Fibroblast of skin of scalp (primary cell): Measurements from ENCODE around the gene CACNA2D1.
A peak's percentile ranks its signal among the peaks of the same experiment; 100 is the strongest.

Source experiments
- DNase-seq: peaks from one replicate; pipeline ENCODE4 v3.0.0-alpha.2; 2013

CACNA2D1 gene

DNA sequence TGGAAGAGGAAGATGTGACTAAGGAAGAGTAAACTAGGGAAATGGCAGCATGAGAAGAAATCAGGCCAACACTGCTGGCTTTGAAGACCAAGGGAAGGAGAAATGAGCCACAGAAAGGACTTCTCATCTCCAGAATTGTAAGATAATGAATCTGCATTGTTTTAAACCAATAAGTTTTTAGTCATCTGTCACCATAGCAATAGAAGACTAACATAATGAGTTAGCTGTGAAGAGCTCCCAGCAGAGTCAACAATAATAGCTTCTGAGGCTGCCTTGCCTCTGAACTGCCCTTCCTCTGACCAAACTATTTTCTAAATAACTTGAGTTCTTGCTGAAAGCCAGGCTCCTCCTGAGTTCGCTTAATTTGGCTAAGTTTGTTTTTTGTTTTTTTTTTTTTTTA lies 103.6 kb downstream of the CACNA2D1 start:
- no peak for DNase-seq

DNA sequence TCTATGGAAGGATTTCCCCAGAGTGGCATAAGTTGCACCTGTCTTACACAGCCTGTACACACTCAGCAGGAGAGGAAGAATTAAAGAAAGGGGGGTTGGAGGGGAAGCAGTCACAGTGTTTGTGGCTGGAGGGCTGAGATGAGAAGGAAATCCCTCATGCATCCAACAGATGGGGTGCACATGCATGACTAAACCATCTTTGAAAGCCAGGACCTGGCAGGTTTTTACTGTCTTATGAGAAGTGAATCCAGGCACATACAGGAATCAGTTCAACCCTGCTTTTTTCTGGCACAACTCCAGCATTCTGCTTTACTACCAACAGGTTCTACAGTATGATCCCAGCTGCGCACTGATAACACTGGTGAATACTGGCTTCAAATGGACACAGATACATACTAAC lies 107.7 kb downstream of the CACNA2D1 start:
- no peak for DNase-seq

DNA sequence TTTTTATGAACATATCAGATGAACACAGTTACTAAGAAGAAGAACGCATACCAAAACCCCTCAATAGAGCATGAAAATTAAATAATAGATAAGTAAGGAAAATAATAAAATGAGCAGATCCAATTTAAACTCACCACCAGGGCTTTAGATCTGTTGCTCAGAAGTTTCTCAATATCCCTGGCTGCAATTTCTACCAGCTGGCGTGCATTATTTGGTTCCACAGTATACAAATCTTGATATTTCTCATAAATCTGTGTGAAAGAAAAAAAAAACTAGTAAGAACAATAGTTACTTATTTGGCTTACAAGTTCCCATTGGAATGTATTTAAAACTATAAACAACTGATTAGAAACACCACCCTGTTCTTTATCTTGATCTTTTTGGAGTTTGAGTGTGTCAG lies 108.6 kb downstream of the CACNA2D1 start:
- no peak for DNase-seq

DNA sequence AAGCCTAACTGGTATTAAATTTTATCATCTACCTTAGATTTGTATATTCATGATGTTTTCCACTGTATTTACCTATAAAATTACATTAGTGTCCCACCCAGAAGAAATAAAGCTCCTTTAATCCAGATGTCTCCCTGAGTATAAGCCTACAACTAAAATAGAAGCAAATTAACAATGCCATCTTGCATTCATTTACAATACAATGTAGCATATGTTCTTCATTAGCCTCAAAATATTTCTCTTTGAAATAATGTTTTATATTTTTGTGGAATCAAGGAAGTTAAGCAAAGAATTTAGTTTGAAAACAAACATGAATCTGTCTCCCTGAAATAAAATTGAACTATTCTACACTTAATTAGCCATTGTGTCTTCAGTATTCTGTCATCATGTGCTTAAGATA lies 112.3 kb downstream of the CACNA2D1 start:
- DNase-seq: no peak

DNA sequence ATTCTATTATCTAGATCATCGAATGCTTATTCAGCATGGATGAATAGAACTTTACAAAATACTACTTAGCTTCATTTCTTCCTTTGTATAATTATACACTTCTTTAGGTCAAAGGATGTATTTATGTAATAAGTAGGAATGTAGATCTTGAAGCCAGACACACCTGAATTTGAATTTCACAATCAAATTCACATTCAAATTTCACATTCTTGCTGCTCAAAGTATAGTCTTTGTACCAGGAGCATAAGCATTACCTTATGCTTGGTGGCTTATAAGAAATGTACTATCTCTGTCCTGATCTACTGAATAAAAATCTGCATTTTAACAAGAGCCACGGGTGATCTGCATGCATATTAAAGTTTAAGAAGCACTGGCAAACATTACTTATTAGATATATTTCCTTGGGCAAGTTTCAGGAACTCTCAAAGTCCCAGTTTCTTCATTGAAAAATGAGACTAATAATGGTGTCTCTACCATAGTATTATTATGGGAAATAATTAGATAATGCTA lies 112.8 kb downstream of the CACNA2D1 start:
- no peak for DNase-seq

- DNase-seq: no peak
These were observed 115.7 kb downstream of the CACNA2D1 start for GRCh38 chr7:82327898-82328297.

- DNase-seq: no peak
These were observed 118.2 kb downstream of the CACNA2D1 start for GRCh38 chr7:82325416-82325815.

GRCh38 chr7:82323806-82324205 lies 119.8 kb downstream of the CACNA2D1 start:
- peak; percentile 2 for DNase-seq

DNA sequence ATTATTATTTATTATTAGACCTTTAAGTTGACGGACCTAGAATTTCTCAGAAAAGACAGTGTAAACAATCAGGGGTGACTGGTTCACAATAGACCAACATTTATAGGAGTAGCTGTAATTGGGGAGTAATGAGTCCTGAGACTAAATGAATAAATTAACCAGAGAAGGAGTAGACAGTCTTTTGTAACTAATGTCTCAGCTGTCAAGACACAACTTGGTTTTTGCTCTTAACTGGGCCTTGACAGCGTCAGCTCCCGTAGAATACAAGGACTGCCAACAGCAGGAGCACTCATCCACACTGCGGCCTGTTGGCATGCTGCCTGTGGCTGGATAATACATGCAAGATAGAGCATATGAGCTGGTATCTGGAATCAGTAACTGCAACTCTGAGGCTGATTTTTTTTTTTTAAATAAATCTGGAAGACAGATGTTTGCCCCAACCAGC lies 123.9 kb downstream of the CACNA2D1 start:
- DNase-seq: peak; percentile 85

- DNase-seq: no peak
These were observed 124.8 kb downstream of the CACNA2D1 start for GRCh38 chr7:82318786-82319185.

DNA sequence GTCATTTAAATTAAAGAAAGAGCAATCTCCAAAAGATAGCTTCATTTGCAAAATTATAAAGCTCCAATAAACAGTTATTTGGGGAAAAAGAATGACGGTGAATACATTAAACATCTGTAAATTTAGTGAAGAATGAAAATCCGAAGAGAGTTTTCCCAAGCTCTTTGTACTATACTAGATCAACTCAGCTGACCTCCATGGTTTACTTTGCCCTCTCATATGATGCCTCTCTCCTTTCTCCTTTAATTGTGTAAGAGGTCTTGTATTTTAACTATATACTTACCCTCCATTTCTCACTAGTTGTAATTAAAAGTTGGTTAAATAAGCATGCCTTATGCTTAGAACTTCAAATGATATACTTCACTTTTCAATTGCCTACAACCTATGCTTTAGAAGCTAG lies 125.8 kb downstream of the CACNA2D1 start:
- DNase-seq: no peak

DNA sequence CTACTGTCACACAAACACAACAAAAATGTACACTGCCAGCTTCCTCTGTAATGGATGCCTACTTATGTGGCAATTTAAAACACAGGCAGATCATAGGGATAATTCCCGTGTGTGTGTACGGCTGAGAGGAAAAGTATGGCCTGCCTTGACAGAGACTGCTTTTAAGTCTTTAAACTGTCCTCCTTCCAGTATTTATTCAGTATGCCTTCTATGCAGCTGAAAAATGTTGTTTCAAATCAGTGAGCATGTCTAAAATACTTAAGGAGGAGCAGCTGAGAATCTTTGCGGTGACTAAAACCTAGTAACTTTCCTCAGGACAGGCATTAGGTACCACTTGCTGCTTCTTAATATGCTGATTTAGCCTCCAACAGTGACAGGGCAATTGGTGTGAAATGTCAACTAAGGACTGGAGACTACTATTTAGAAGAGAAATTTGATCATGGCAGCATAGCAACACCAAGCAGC lies 126.3 kb downstream of the CACNA2D1 start:
- DNase-seq: peak; percentile 27

- no peak for DNase-seq
These were observed 130.3 kb downstream of the CACNA2D1 start for GRCh38 chr7:82313269-82313668.

- DNase-seq: no peak
These were observed 130.9 kb downstream of the CACNA2D1 start for GRCh38 chr7:82312646-82313045.

- DNase-seq: no peak
These were observed 138.1 kb downstream of the CACNA2D1 start for GRCh38 chr7:82305347-82306005.

GRCh38 chr7:82294865-82295264 lies 148.7 kb downstream of the CACNA2D1 start:
- no peak for DNase-seq

DNA sequence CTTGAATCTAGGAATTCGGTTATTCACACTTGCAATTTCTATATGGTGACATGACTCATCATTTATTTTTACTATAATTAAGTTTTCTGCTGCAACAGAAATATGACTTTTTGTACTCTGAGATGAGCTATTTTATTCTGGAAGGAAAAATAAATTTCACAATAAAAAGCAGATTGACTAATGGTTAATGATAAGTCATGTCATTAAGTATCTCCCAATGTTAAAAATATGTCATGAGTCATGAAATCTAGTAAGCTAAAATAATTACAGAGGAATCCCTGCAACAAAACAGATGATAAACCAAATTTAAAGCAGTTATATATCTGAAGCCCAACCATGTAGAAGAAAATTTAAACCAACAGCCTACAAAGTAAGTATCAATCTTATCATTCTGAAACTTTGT lies 149.2 kb downstream of the CACNA2D1 start:
- peak; percentile 55 for DNase-seq

DNA sequence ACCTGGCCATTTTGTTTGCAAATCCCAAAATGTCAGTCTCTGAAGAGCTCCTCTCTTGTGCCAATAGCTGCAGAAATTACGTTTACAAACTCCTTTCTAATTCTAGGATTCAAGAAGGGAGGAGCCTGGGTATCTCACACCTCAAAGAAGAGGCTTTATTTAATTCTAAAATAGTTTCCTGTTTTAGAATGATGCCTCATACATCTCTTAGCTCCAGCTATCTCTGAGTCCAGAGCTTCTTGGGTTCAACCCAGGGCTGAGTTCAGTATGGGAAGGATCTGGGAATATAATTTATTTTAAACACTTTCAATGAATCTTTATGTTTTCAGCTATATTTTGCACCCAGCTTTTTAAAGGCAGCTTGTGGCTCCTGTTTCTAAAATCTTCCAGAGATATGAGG lies 150.1 kb downstream of the CACNA2D1 start:
- no peak for DNase-seq

DNA sequence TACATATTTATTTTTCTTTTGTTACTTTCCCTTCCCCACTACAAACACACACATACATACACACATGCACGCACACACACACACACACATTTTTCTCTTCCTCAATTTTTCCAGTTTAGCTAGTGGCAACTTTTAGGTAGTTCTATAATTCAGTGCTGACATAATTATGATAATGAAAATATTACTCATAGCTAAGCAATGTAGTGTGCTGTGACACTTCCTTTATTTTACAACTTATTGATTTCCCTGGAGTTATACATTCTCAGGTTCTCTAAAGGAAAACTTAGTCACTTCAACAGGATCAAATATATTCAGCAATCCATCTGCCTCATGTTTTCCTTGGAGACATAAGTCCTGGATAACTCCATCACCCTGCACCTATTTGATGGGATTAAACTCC lies 151.6 kb downstream of the CACNA2D1 start:
- DNase-seq: peak; percentile 31

DNA sequence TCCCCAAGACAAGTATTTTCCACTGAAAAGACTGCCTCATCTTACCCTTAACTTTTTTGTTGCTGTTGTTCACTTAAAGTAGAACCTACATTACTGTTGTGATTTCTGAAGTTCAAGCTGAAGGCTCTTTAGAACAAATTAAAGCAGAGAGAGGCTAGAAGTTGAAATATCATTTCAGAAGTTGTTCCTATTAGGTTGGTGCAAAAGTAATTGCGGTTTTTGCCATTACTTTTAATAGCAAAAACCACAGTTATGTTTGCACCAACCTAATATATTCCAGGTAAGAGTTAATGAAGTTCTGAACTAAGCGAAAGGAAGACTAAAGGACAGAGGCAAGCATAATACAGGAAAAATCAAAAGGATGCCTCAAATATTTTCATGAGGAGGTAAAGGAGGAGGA lies 153.7 kb downstream of the CACNA2D1 start:
- no peak for DNase-seq

DNA sequence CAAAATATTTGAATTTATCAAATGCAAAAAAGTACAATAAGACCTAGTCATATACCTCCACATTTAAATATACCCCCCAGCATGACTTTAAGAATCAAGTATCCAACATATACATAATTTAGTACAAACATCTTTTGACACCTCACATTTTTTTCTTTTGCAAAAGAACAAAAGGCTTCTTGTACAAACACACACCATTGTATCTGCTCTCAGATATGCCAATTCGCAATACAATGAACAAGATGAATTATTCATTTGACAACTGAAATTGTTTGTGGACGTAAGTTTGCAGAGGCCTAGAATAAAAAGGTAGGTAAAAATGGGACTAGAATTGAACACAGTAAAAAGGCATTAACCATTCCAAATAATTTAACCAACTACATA lies 154.4 kb downstream of the CACNA2D1 start:
- no peak for DNase-seq

DNA sequence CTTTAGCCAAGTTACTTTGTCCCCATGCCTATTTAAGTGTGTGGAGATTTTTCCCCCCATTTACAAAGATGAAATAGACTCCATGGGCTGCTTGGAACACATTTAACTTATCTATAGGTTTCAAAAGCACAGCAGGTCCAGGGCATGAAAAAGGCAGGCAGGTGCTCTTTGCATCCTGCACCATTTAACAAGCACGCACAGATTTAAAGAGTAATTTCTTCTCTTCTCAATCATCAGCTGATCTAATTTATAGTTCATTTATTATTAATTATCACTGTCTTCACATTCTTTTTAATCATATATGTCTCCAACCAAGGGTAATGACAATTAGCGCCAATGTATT lies 156.8 kb downstream of the CACNA2D1 start:
- DNase-seq: no peak

DNA sequence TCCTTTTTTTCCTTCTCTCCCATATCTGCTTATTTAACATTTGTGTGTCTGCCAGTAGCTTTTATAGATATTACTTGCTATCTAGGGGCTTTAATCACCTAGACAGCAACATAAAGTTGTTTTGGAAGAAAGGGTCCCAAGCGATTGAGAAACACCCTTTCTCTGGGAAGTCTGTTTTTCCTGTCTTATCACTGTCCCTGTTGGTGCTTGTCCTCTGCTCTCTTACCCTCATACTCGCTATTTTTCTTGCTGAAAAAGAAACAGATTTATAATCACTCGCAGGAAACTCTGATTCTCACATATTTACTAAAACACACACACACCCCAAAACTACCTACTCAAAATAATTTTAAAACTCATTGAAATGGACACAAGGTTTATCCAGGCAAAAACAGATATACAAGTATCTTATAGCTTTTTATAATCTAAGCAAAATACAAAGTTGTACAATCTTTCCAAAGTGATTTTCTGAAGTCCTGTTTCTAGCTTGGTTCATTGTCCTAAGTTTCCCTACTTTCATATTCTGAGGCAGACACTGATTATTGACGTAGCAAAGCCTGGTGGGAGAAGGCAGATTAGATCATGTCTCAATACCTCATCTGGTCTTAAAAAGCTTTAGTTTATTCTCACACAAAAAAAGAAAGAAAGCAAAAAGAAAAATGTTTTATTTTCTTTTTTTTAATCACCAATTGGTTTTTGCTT lies 157.3 kb downstream of the CACNA2D1 start:
- no peak for DNase-seq

- peak; percentile 60 for DNase-seq
These were observed 158.5 kb downstream of the CACNA2D1 start for GRCh38 chr7:82284936-82285519.
